Erythroblast (primary cell): Measurements from ENCODE around the gene CAPN5.

Experiments
- GATA1 ChIP-seq: IDR thresholded peaks from 2 replicates; pipeline ENCODE4 v1.6.1; 2011; ENCODE audit warnings: low read depth, mild to moderate bottlenecking, control low read depth, low read length, moderate library complexity
- POLR2A ChIP-seq: IDR thresholded peaks from 2 replicates; pipeline ENCODE4 v1.6.1; 2011; ENCODE audit warnings: mild to moderate bottlenecking, low read length

- TF ChIP-seq POLR2A, result no peak
- no peak for TF ChIP-seq GATA1
These were observed 49.2 kb downstream of the CAPN5 start for GRCh38 chr11:77115956-77116355.
